ENCODE measurements around the gene KDM3B.

KDM3B gene

DNA sequence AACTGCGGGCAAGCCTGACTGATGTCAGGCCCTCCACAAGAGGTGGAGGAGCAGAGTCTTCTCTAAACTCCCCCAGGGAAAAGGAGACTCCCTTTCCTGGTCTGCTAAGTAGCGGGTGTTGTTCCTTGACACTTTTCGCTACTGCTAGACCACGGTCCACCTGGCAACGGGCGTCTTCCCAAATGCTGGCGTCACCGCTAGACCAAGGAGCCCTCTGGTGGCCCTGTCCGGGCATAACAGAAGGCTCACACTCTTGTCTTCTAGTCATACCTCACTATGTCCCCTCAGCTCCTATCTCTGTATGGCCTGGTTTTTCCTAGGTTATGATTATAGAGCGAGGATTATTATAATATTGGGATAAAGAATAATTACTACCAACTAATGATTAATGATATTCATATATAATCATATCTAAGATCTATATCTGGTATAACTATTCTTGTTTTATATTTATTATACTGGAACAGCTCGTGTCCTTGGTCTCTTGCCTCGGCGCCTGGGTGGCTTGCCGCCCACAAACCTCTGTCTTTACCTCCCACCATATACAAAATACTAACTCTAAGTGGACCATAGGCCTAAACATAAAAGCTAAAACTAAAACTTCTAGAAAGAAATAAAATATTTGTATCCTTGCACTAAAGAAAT lies 58.6 kb downstream of the KDM3B start:
- DNase-seq, result peak; percentile 55

DNA sequence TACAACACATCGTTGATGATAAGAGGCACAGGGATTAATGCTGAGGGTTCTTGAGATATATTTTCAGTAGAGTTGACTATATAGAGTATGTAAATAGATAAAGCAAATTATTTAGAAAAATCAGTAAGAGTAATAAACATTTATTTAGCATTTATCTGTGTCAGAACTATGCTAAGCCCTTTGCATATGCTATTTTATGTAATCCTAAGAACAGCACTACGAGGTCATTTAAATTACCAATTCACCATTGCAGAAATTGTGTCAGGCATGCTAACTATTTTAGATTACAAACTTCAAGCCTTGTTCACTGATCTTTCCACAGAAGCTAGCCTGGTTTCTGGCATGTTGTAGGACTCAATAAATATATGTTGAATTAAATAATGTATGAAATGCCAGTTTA lies 66.0 kb downstream of the KDM3B start:
- no peak for DNase-seq

DNA sequence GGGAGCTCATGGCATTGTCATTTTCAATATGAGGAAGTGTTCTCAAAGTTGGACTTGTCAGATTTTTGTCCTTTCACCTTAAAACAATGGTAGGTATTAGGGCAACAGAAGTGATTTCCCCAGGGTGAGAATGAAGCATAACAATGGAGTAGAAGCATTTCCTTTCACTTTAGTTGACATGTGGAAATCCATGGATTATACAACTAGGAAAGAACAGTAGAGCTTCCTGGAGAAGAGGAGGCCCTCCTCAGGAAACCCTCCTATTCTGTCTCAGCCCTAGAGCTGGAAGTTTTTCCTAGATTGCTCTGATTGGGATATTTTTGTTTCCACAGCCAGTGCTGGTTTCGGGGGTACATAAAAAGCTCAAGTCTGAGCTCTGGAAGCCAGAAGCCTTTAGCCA lies 72.6 kb downstream of the KDM3B start:
- DNase-seq, result no peak

DNA sequence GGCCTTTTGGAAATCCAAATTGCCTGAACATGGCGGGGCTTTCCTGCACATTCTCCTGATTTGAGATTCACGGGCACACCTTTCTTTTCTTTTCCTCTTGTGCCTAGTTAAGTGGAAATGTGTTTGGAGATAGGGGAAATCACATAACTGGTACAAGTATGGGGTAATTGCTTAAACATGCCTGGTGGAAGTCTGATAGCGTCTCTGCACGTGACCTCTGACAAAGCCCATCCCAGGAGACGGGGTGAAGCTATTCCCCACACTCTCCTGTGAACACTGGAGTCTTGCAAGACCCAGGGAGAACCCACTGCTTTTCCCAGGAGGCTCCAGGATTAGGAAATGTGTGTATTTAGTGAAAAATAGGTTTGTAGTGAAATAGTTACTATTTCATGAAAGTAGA lies 83.5 kb downstream of the KDM3B start:
- DNase-seq, result no peak

DNA sequence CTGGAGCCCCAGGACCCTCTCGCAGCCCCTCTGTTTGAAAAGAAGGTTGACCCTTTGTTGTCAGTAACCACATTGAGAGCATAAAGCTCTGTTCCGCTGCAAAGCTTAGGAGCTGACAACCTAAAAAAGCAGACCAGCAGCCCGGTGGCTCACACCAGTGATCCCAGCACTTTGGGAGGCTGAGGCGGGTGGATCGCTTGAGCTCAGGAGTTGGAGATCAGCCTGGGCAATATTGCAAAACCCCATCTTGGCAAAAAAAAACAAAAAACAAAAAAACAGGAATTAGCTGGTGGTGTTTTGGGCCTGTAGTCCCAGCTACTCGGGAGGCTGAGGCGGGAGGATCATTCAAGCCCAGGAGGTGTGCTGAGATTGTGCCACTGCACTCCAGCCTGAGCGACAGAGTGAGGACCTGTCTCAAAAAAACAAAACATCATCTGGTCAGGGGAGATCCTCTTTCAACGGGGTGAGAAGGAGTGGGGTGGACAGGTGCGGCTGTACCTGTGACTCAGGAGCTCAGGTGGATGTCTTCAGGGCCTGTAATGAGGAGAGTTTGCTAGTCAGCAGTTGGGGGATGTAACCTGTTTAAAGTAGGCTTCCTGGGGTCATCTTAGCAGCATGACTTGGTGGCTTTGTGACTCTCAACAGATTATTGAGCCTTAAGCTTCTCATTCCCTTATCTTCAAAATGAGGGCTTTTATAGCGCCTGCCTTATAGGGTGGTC lies 85.7 kb downstream of the KDM3B start:
- peak; percentile 63 for DNase-seq

DNA sequence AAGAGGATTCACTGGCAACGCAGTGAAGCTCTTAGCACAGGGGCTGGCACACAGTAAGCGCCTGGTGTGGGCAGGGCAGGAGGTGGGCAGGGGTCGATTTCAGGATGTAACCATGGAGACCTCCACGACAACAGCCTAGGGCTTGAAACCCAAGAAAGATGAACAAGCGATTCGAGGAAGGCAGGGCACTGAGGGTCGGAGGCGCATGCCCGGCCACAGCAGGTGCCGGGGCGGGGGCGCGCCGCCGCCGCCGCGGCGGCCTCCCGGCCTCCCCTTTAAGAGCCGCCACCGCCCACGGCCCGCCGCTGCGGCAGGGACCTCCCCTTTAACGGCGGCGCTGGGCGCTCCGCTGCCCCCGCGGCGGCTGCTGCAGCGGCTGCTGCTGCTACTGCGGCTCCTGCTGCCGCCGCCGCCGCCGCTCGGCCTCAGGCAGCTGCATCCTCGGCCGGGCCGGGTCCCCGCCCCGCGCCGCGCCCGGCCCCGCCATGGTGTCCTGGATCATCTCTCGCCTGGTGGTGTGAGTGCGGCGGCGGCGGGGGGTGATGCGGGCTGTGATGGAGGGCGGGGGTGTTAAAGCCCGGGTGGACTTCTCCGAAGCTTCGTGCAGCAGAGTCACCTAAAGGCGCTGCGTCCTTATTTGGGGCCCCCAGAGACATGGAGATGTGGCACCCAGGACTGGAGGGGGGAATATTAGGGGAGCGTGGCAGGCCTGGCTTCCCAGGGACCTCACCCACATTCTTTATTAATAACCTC lies 86.4 kb downstream of the KDM3B start, which contains the start of gene REEP2:
TSS of gene REEP2 (plus strand) at position 334 of the 753 bp plus-strand sequence. CDS start at position 486, 152 bp downstream.
- DNase-seq, result peak; percentile 82

DNA sequence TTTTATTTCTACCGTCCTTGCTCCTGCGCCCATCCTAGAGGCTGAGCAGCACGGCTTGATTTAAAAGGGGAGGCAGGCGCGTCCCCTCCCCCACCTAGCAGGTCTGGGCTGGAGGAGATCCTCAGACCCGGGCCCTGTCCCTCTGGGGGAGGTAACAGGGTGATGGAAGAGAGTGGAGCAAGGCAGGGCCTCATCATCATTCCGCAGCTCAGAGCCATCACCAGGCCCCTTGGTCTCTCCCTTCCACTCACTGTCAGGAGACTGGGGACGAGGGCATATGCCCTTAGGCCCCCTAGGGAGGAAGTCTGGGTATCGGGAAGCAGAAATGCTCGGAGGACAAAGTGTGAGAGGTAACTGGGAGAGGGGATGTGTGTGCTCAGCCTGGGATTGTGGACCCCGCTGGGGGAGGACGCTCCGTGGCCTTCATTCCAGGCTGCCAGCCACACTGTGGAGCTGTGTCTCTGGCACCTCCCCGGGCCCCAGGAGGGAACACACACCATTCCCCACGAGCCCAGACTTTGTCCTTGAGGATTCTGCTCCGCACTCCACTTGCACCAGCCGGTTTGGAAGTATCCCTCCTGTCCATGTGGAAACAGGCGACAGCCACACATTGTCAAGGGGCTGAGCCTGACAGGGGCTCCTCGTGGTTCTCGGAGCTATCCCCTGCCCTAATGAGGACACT lies 87.1 kb downstream of the KDM3B start:
- peak; percentile 38 for DNase-seq

DNA sequence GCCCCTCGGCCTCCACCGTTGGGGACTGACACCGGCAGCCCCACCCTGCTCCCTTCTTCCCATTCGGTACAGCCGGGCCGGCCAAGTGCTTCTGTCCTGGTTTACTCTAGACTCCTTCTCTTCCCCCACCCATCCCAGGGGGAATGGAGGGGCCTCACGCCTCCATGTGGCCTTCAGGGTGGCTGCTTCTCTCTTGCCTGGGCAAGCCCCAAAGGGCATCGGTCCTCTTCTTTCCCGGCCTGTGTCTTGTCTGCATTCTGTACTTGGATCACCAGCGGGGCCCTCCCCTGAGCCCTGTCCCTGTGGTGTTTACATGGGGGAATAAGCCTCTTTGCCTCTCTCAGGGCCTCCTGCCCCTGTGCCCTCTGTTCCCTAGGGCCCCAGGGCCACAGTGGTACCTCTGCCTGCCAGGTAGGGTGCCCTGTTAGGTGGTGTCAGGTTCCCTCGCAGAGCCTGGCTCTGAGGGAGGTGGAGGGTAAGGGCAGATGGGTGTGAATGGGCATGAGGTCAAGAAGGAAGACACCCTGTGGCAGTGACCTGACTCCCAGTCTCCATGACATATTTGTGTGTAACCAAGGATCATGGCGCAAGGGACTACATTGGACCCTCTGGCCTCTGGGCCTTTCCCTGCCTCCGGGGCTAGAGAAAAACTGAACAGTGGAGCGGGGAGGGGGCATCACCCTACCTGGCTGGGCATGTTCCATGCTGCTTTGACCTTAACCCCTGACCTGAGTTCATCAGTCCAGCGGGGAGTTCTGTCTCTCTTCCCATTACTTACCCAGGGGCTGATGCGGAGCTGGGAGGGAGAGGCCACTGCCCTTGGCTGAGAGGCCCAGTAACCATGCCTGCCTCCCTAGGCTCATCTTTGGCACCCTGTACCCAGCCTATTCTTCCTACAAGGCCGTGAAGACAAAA lies 87.9 kb downstream of the KDM3B start:
- DNase-seq, result no peak

DNA sequence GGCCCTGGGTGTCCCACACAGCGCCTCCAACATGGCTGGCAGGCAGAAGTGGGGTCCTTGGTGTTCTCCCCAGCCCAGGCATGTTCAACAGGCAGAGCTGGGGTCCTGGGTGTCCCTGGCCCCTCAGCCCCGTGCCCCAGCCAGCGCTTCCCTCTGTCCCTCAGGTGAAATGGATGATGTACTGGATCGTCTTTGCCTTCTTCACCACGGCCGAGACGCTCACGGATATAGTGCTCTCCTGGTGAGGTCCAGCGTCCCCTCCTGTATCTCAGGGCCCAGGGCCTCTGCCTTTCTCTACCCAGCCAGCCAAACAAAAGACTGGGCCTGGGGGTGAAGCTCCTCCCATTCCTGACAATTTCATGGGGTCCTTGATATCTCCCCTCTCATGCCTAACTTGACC lies 88.7 kb downstream of the KDM3B start:
- no peak for DNase-seq

DNA sequence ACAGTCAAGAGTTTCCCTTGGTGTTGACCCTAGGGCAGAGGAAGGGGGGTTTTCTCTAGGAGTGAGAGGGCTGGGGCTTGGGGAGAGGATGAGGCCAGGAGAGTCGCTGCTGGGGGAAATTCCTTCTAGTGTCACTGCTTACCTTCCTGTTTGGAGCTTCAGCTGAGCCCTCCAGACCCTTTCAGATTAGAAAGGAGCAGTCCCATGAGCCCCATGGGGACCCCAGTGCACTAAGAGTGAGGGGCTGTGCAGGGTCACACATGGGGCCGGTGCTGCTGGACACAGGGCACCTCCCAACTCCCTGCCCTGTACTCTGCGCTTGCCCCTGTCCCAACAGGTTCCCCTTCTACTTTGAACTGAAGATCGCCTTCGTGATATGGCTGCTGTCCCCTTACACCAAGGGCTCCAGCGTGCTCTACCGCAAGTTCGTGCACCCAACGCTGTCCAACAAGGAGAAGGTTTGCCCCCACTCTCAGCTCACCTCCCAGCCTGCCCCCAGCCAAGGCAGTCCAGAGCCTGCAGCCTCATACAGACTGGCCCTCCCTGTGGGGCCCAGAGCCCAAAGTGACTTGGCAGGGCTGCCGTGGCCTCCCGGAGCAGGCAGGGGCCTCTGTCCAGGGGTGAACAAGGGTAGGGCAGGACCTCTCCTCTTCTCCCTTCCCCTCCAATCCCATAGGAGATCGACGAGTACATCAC lies 91.7 kb downstream of the KDM3B start:
- DNase-seq, result no peak

DNA sequence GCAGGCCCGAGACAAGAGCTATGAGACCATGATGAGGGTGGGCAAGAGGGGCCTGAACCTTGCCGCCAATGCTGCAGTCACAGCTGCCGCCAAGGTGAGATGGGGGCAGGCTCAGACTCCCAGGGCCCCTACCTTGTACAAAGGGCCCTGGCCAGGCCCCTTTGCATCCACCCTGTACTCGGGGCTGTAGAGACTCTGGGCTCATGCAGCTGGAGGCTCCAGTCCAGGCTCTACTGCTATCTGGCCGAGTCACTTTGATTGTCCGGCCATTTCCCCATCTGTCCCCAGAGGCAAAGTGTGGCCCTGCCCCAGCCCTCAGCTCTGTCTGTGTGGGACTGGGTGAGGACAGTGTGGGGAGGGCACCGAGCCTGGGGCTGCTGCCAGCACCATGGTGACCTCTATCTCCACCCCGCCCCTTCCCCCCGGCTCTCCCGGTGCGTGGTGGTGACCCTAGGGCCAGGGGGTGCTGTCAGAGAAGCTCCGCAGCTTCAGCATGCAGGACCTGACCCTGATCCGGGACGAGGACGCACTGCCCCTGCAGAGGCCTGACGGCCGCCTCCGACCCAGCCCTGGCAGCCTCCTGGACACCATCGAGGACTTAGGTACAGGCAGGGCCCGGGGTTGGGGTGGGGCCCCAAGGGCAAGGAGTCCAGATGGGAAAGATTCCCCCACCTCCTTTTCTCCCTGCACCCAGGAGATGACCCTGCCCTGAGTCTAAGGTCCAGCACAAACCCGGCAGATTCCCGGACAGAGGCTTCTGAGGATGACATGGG lies 92.5 kb downstream of the KDM3B start:
- DNase-seq, result no peak

DNA sequence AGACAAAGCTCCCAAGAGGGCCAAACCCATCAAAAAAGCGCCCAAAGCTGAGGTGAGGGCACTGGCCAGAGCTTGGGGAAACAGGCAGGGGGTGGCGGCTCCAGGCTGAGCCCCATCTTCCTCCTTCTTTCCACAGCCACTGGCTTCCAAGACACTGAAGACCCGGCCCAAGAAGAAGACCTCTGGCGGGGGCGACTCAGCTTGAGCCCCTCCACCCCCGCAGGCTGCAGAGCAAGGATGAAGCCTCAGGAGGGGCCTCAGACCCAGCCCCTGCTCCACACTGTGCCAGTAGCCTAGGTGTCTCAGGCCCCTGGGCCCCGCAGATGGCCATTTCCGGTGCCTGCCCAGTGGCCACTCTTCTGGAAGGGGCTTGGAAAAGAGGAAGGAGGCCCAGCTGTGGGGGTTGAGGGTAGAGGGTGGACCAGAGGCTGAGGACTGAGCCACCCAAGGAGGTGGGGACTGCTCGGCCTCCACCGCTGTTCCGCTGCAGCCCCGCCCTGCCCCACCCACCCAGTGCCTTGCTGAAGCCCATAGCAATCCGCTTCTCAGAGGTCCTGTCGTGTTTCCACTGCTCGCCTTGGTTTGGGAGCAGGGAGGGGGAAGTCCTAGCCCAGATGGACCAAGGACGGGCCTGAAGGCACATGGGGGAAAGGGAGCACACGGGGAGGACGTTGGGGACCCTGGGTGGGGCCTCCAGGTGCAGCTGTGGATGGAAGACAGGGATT lies 93.2 kb downstream of the KDM3B start:
- DNase-seq, result no peak

DNA sequence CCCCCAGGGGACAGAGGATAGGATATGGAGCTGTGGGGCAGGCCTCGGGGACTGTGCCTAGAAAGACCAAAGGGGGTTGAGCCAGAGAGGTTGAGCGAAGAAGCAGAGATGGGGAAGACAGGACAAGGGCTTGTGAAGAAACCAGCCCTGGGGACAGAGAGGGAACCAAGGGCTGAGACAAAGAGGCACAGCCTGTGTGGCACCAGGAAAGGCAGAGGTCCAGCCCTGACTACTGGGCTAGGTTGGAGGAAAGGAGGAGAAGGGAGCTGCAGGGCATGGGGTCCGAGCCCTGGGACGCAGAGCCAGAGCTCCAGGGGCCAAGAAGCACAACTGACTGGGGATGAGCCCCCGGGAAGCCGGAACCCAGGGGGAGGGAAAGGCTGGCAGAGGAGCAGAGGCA lies 95.6 kb downstream of the KDM3B start:
- no peak for DNase-seq

DNA sequence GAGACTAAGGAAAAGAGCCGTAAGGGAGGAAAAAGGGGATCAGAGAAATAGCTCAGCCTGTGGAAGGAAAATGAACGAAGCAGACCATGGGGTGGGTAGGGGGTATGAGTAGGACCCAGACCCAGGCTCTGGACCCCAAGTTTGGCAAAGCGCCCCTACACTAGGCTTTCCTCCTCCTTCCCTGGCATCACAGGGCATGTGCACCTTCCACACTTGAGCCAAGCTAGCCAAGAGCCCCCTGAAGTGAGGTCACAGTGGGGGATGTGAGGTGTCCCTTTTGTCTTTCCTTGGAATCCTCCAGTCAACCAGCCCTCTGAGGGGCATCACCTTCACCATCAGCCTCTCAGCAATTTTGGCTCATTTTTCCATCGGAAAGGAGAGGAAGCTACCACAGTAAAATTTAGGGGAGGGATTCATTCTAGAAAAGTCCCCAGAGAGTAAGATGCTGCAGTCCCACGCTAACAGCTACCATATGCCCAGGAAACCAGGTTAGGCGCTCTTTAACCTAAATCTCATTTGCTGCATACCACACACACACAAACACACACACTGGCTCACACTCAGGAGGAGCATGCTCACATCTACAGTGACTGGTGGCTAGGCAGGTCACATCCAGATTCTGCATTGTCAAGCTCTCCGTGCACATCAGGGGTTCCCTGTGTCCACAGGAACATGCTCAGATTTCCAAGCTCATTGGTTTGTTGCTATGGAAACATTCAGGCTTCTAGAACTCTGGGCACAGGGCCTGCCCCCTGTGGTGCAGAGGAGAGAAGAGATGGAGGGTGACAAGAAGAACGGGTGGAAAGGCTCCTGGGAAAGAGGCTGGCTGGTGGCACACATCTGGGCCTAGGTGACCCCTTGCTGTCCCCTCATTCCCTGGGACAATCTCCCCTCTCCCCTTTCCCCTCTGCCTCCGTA lies 96.3 kb downstream of the KDM3B start:
- DNase-seq, result peak; percentile 61

DNA sequence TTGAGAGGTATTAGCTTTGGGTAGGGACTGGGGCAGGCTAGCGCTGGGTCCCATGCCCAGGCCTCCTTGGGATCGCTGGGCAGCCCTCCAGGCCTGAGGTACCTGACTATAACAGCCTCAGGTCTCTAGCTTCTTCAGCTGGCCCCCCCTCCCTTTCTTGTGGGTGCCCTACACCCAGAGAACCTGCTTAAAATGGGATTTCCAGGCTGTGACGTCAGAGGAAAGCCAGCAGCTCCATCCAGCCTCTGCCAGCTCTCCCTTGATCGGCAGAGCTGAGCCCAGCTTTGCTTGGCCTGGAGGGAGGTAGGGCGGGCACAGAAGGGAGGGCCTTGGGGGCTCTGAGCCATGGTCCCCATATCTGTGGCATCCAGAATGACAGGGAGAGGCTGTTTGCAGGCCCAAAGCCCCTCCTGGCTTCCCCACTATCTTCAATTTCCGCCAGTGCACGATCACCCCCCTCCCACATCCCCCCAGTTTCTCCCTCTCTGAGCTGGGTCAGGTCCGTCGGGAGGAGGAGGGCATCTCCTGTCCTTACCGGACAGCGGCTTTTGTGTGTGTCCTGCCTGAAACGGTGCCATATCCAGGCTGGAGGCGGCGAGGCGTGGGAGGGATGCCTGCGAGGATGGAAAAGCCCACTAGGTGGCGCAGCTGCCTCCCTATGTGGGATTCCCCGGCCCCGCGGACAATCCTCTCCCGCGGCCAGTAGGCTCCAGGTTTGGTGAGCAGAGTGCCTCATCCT lies 97.2 kb downstream of the KDM3B start:
- peak; percentile 95 for DNase-seq

DNA sequence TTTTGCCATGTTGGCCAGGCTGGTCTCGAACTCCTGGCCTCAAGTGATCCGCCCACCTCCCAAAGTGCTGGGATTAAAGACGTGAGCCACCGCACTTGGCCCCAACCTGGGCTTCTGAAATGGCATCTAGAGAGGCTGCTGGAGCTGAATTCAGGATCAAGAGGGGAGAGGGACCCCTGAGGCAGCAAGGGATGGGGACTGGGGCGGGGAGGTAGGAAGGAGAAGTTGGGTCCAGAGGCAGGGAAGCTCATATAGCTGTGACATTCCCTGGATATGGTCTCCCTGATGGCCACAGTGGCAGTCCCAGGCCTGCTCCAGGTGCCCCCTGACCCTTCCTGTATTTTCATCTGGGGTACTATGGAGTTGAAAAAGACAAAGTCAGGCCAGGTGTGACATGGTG lies 98.5 kb downstream of the KDM3B start:
- no peak for DNase-seq

DNA sequence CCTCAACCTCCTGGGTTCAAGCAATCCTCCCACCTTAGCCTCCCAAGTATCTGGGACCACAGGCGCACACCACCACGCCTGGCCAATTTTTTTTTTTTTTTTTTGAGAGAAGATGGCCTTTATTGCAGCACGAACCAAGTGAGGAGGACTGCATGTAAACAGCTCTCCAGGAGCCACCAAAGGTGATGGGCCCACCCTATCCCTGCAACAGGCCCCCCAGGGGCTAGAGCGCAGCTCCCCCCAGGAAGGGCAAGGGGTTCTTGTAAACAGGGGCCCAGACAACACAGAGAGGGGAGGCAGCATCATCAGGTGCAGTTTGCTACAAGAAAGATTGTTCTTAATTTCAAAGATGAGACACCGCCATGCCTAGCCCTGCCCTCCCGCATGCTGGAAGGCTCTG lies 100.2 kb downstream of the KDM3B start:
- no peak for DNase-seq

DNA sequence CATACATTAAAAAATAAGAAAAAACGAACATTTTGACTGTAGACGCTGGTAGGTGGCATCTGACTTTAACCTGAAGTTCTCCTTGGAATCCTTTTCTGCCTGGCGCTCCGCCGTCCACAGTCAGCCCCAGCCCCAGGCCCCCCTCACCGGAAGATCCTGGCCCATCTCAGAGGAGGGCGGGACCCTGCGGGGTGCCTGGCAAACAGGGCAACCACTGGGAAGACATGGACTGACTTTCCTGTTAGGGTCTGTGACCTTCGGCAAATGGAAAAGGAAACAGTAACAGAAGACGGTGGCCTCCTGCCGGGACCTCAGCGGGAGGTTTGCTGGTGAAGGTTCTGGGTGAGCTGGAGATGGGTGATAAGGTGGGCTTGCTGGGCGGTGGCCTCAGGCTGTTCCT lies 101.1 kb downstream of the KDM3B start:
- no peak for DNase-seq
